Measurements from ENCODE around the gene PRUNE1.
A peak's percentile ranks its signal among the peaks of the same experiment; 100 is the strongest.

The PRUNE1 gene

GRCh38 chr1:151005729-151006319 is 2.4 kb upstream of the PRUNE1 start:
- DNase-seq (ENCODE audit: low read depth in 2 of 2) = no peak

GRCh38 chr1:151006327-151007052 is 1.8 kb upstream of the PRUNE1 start, which contains the start of gene MINDY1:
MINDY1 (minus strand) TSS chr1:151006902; CDS start chr1:151002617, 4,285 bp downstream.
- peak in 1 of 2 donors; percentile 23 for DNase-seq (ENCODE audit: low read depth in 2 of 2)

- DNase-seq (ENCODE audit: low read depth in 2 of 2) = no peak
Measured at GRCh38 chr1:151007853-151008243, 401 bp upstream of the PRUNE1 start.

- DNase-seq (ENCODE audit: low read depth in 2 of 2) = no peak
Measured at GRCh38 chr1:151009206-151009587, 948 bp downstream of the PRUNE1 start.

GRCh38 chr1:151009674-151010345 is 1.6 kb downstream of the PRUNE1 start:
- no peak for DNase-seq (ENCODE audit: low read depth in 2 of 2)

- DNase-seq (ENCODE audit: low read depth in 2 of 2) = no peak
Measured at GRCh38 chr1:151010346-151010726, 2.1 kb downstream of the PRUNE1 start.

- no peak for DNase-seq (ENCODE audit: low read depth in 2 of 2)
Measured at GRCh38 chr1:151011154-151011850, 3.1 kb downstream of the PRUNE1 start.

GRCh38 chr1:151012684-151013471 is 4.6 kb downstream of the PRUNE1 start:
- no peak for DNase-seq (ENCODE audit: low read depth in 2 of 2)

GRCh38 chr1:151013518-151013917 is 5.3 kb downstream of the PRUNE1 start:
- no peak for DNase-seq (ENCODE audit: low read depth in 2 of 2)

- DNase-seq (ENCODE audit: low read depth in 2 of 2) = peak; percentile 66 to 67
Measured at GRCh38 chr1:151024540-151025146, 16.4 kb downstream of the PRUNE1 start.

- no peak for DNase-seq (ENCODE audit: low read depth in 2 of 2)
Measured at GRCh38 chr1:151026460-151026859, 18.2 kb downstream of the PRUNE1 start.

- no peak for DNase-seq (ENCODE audit: low read depth in 2 of 2)
Measured at GRCh38 chr1:151032164-151032563, 23.9 kb downstream of the PRUNE1 start.

GRCh38 chr1:151035167-151035566 is 26.9 kb downstream of the PRUNE1 start:
- no peak for DNase-seq (ENCODE audit: low read depth in 2 of 2)

- no peak for DNase-seq (ENCODE audit: low read depth in 2 of 2)
Measured at GRCh38 chr1:151036356-151036755, 28.1 kb downstream of the PRUNE1 start, which contains the start of gene BNIPL. BNIPL (plus strand) TSS chr1:151036586; CDS start chr1:151036726, 140 bp downstream.

- DNase-seq (ENCODE audit: low read depth in 2 of 2) = no peak
Measured at GRCh38 chr1:151037032-151037431, 28.8 kb downstream of the PRUNE1 start.

GRCh38 chr1:151039521-151039920 is 31.3 kb downstream of the PRUNE1 start:
- DNase-seq (ENCODE audit: low read depth in 2 of 2) = no peak

- DNase-seq (ENCODE audit: low read depth in 2 of 2) = no peak
Measured at GRCh38 chr1:151043163-151043562, 34.9 kb downstream of the PRUNE1 start.

- DNase-seq (ENCODE audit: low read depth in 2 of 2) = peak; percentile 52 to 55
Measured at GRCh38 chr1:151047591-151047924, 39.3 kb downstream of the PRUNE1 start, which contains the start of gene C1orf56. C1orf56 (plus strand) TSS chr1:151047751; CDS start chr1:151047848, 97 bp downstream.

GRCh38 chr1:151047925-151048644 is 39.8 kb downstream of the PRUNE1 start:
- DNase-seq (ENCODE audit: low read depth in 2 of 2) = peak; percentile 41 to 45

- no peak for DNase-seq (ENCODE audit: low read depth in 2 of 2)
Measured at GRCh38 chr1:151048645-151049032, 40.4 kb downstream of the PRUNE1 start.

Measured in stimulated activated CD8-positive, alpha-beta memory T cell treated with anti-CD3 and anti-CD28 coated beads, Interleukin-15, amount 100 ng/mL, for 48 hours (primary cell).